ENCODE results near the gene UMPS.

Gene UMPS

DNA sequence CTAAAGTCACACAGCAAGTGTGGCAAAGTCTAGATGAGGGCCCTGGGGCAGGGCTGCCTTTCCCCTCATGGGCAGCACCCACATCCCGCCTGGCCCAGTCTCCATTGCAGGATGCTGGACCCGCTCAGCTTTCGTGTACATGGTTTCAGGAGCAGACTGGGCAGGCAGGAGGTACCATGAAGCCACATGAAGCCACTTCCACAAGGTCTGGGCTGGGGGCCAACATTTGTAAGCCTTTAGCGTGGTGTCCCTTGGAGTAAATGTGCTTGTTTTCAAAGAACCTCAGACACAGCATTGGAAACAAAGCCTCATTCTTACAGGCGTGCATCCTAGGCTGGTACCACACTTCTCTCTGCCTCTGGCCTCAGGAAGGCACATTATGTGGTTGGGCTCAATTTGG lies 34.5 kb downstream of the UMPS start:
- DNase-seq: no peak

- no peak for DNase-seq
These were observed 35.1 kb downstream of the UMPS start for GRCh38 chr3:124765197-124765840.

DNA sequence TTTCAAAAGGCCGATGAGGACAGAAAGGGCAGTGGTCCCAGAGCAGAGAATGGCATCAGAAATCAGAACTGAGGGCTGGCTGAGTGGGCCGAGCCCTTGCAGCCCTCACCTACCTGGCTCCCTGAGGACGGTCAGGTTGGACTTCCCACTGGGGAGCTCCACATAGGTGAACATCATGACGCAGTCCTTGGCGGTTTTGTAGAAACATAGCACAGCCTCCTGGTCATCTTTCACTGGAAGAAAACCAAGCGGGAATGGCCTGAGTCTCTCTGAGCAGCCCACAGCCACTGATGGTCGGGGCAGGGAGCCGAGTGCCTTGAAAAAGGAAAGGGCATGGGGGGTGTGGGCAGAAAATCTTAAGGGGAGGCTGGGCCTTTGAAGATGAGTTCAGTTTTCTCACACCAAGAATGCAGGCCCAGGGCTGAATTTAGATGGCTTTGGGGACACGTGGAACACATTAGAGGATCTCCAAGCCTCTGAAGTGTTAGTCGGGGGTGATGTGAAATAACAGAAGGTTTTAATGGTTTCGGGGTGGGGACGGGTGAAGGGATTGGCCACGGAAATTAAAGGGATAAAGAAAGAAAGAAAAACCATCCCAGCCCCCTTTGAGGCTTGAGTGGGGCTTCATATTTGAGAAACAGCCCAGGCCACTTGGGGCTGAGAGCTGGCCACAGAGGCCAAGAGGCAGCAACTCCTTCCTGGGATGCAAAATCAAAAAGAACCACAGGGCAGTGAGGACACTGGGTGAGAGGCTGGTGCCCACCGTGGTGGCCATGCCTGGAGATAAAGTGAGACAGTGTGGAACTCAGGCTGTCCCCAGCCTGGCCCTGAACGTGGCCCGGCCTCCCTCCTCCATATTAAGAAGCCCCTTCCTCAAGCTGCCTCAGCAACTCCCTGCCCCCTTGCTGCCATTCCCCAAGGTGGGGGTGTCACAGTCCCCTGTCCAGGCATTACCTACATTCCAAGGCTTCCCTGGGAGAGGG lies 36.2 kb downstream of the UMPS start:
- no peak for DNase-seq

- DNase-seq: no peak
These were observed 37.0 kb downstream of the UMPS start for GRCh38 chr3:124767264-124767663.

GRCh38 chr3:124767691-124768090 lies 37.4 kb downstream of the UMPS start:
- no peak for DNase-seq

DNA sequence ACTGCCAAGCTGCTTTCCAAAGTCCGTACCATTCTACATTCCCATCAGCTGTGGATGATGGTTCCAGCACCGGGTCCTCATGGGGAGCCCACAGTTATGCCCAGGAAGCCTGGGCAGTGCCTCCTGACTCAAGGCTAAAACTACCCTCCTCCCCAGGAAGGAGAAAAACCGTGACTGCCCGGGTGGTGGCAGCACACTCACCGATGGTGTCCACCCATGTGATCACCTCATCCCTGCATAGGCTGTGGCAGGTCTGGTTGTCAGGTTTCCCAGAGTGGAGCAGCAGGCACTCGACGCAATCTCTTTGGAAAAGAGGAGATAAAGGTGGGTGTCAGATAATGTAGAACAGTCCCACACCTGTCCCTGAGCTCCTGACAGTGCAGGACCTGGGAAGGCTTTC lies 38.6 kb downstream of the UMPS start:
- DNase-seq: no peak

DNA sequence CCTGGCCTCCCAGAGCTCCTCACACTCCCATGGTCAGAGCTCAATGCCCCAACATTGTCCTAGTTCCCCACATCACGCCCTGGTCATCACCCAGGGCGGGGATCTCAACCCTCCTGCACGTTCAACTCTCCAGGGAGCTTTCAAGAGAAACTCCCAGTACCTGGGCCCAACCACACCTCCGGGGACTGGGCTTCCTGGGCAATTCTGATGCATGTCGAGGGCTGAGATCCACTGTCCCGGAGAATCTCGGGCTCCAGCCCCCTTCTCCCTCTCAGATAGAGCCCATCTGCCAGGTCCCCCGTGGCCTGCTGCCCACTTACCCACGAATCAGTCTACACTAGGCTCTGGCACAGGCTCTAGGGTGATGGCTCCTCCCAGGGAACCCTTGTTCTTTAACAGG lies 39.2 kb downstream of the UMPS start:
- DNase-seq: no peak

DNA sequence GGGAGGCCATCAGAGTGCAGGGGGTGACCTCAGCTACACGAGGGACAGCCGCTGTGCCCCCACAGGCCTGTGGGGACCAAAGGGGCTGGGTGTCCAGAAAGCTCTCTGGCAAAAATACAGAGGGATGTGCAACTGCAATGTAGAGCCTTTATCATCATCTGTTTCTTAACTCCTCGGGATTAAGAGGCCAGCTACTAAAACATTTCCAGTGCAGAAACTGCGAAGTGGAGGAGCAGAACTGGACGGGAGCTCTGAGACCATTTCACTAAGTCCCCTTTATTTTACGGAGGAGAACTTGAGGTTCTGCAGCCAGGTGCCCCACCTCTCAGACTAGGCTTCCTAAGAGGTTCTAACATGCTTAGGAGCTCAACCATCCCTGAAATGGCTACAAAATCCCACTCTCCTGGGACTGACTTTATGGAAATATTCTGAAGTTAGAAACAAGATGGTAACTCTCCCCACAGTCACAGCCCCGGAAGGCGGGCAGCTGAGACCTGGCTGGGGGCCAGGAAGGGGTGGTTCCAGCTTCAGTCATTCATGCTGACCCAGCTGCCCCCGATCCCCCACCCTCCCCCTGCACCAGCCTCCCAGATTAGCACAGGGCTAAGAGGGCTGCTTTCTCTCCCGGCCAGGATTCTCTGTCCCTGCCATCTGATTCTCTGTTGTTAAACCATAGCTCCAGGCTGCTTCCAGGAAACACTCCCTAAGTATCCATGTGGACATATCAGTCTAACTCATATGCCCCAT lies 40.3 kb downstream of the UMPS start:
- DNase-seq: no peak

- no peak for DNase-seq
These were observed 40.8 kb downstream of the UMPS start for GRCh38 chr3:124771083-124771445.

DNA sequence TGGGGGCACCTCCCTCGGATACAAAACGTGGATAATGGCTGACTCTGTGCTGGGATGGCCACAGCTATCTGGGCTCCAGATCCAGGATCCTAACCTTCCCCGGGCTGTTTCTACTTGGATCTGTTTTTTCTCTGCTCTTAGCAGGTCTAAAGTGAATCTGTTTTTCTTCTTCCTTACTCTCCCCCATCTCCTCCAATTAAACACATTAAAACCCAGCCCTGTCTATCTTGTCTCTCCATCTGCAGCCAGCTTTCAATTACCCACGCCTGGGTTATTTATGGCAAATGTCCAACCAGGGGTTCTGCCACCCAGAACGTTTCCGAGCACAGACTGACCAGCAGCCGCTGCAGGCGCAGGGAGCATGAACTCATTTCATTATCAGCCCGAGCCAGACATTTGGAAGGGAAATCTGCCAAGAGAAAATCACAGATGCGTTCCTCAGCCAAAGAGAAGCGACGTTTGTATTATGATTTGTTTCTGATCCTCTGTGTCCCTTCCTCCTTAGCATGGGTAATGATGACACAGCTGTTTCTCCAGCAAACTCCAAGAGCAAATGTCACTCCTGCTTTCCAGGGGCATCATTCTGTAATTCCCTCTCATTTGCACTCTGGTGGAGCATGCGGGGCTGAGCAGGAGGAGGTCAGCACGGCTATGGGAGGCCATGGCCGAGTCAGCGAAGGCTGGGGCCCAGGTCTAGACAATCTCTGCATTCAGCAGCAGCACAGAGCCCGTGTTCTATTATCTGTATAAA lies 42.0 kb downstream of the UMPS start:
- DNase-seq: no peak

- DNase-seq: no peak
These were observed 43.4 kb downstream of the UMPS start for GRCh38 chr3:124773351-124774326.

DNA sequence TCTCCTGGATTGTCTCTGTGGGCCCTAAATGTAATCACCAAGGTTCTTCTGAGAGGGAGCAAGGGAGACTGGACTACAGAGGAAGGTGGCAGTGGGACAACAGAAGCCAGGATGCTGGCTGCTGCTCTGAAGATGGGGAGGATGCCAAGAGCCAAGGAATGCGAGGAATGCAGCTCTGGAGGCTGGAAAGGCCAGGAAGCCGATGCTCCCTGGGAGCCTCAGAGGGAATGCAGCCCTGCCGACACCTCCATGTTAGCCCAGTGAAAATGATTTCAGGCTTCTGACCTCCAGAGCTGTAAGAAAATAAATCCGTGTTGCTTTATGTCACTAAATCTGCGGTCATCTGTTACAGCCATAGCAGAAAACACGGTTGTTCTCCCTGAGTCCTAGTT lies 44.1 kb downstream of the UMPS start:
- DNase-seq: no peak

DNA sequence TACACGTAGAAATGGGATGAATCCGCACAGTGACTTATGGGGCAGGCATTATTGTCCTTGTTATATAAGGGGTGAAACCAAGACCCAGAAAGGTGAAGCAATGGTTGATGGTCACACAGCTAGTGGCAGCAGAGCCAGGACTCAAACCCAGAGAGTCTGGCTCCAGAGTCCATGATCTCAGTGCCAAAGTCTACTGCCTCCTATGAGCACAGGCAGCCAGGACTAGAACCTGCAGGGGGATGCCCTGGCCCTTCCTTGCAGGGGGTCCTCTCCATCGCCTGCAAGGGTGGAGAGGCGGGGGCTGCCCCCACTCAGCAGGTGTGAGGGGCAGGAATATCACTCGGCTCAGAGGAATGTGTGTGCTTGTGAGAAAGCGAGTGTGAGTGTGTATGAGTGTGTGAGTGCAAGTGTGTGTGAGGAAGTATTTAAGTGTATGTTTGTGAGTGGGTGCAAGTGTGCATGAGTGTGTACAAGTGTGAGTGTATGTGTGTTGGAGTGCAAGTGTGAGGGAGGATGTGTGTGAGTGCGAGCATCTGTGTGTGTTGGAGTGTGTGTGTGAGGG lies 44.7 kb downstream of the UMPS start:
- no peak for DNase-seq

DNA sequence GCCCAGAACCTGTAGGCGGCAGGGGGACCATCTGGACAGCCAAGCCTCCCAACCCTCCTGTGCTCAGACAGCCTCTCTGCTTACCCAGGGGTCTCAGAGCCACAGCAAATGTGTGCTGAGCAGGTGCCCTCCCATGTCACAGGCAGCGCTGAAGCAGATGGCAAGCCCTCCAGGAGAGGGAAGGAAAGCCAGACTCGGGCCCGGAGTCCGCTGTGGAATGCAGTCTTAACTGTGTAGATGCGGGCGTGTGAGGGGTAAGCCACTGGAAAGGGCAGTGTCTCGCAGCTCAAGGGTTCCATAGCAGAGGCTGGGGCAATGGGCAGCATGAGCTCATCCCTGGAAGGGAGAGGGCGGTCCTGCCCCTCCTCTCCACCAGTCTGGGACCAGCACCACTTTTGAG lies 45.6 kb downstream of the UMPS start:
- no peak for DNase-seq

- DNase-seq: no peak
These were observed 46.6 kb downstream of the UMPS start for GRCh38 chr3:124776856-124777255.

DNA sequence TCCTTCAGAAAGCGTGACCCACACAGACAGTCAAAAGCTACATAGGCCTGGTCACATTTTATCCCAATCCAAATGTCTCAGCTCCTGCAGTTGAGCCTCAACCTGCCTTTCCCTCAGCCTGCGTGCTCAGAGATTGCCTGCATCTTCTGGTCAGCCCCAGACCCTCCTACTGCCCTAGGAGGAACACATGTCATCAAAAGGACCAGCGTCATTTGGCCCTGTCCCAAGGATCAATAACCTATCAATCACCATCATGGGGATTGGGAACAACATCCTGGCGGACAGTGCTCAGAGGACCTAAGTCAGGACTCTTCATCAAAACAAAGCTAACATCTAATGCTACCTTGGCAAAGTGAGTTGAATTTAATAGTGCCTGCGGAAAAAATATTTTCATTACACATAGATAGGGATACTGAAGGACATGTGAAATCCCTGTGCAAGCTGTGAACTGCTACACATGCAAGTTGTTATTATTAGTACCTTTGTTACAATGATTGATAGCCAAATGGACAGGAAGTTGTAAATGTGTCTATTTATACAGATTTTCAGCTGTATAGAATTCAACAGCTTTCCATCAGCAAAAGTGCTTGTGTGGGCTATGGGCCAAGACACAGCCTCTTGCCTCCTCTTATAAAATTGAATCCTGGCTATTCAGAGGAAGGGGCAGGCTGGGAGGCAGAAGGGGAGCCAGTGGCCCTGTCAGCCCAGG lies 47.7 kb downstream of the UMPS start:
- no peak for DNase-seq

DNA sequence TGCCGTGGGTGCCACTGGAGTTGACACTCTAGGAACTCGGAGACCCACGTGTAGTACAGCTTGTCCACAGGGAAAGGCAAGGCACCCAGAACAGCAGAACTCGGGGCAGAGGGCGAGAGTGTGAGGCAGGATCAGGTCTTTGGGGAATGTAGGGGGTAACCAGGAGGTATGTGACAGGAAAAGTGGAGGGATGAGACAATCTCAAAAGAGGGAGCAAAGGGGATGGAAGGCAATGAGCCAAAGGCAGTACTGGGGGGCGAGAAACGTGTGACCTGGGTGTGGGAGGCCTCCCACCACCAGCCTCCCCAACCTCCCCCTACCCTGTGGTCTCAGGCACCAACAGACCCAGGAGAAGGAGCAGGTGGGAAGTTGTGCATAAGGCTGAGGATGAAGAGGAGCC lies 48.9 kb downstream of the UMPS start:
- no peak for DNase-seq

GRCh38 chr3:124779751-124780191 lies 49.5 kb downstream of the UMPS start:
- DNase-seq: no peak

GRCh38 chr3:124780356-124780755 lies 50.1 kb downstream of the UMPS start:
- no peak for DNase-seq

DNA sequence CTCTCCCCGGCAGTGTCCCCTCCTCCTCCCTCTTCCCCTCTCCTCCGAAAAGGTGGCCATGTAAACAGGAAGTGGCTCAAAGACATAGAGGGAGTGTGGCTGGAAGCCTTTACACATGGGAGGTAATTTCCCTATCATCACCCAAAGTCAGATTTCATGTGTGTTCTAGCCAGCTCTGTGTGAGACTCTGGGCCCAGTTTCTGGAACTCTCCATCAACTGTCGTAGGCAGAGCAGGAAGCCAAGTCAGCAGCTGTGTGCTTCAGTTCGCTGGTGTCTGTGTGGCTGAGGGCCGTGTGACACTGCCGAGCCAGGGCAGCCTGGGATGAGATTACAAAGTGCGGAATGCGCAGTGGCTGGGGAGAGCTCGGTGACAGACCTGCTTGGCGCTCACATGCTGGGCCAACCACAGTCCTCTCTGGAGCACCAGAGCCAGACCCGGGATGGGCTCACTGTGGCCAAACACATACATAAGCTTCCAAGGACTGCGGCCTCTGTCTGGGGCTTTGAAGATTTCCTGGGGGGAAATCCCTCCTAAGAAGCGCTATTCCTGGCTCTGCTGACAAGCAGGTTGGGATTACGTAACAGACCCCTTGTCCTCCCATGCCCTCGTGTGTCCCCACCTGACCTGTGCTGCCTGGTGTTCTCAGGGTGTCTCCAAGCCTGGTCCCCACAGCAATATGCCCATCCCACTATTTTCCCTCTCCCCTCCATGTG lies 50.7 kb downstream of the UMPS start:
- DNase-seq: no peak

Data from activated T-cell treated with anti-CD3 and anti-CD28 coated beads, Interleukin-2, amount 50 U/mL, for 1 hour (primary cell).